H9 (cell line): ENCODE measurements around the gene TM9SF1. TPM values are rescaled to one million over a fixed set of nuclear protein-coding genes. Genes with fewer than 3 reads are reported as not detected.

Experiments used
- DNase-seq: peaks from one replicate; pipeline ENCODE4 v3.0.0-alpha.2; 2017
- H2AFZ ChIP-seq: one replicate; pipeline ENCODE4 v1.6.1; 2013; ENCODE audit warnings: mild to moderate bottlenecking, low read length, control low read depth, moderate library complexity
- H2AK5ac ChIP-seq: 2 replicates; pipeline ENCODE4 v1.6.1; 2013; ENCODE audit warnings: low read length, control low read depth, mixed read lengths; ENCODE audit not compliant: insufficient read length
- H2BK120ac ChIP-seq: one replicate; pipeline ENCODE4 v1.6.1; 2013; ENCODE audit warnings: low read depth, mild to moderate bottlenecking, low read length, control low read depth, inconsistent platforms; ENCODE audit not compliant: poor library complexity, severe bottlenecking
- H2BK12ac ChIP-seq: 2 replicates; pipeline ENCODE4 v1.6.1; 2013; ENCODE audit warnings: low read length, control low read depth, mixed read lengths, low read depth; ENCODE audit not compliant: insufficient read length
- H2BK15ac ChIP-seq: 2 replicates; pipeline ENCODE4 v1.6.1; 2013; ENCODE audit warnings: low read depth, low read length, control low read depth
- H2BK20ac ChIP-seq: one replicate; pipeline ENCODE4 v1.6.1; 2013; ENCODE audit warnings: low read depth, mild to moderate bottlenecking, low read length, control low read depth, inconsistent platforms; ENCODE audit not compliant: poor library complexity, severe bottlenecking
- H2BK5ac ChIP-seq: 2 replicates; pipeline ENCODE4 v1.6.1; 2013; ENCODE audit warnings: low read length, control low read depth, mixed read lengths; ENCODE audit not compliant: insufficient read length
- H3K14ac ChIP-seq: 2 replicates; pipeline ENCODE4 v1.6.1; 2013; ENCODE audit warnings: low read length, control low read depth; ENCODE audit not compliant: insufficient read depth
- H3K18ac ChIP-seq: 2 replicates; pipeline ENCODE4 v1.6.1; 2013; ENCODE audit warnings: low read depth, mild to moderate bottlenecking, mixed read lengths, low read length, control low read depth; ENCODE audit not compliant: insufficient read length
- H3K23ac ChIP-seq: 2 replicates; pipeline ENCODE4 v1.6.1; 2013; ENCODE audit warnings: low read length, control low read depth, mixed read lengths, low read depth; ENCODE audit not compliant: insufficient read length
- H3K23me2 ChIP-seq: 2 replicates; pipeline ENCODE4 v1.6.1; 2013; ENCODE audit warnings: low read depth, mild to moderate bottlenecking, mixed read lengths, low read length, control low read depth; ENCODE audit not compliant: insufficient read length, poor library complexity, severe bottlenecking
- H3K27ac ChIP-seq: 2 replicates; pipeline ENCODE4 v1.5.1; 2013; ENCODE audit warnings: low read length, control low read depth, mixed read lengths, low read depth; ENCODE audit not compliant: insufficient read length
- H3K27me3 ChIP-seq: 2 replicates; pipeline ENCODE4 v1.6.1; 2013; ENCODE audit warnings: low read length, control low read depth, inconsistent platforms; ENCODE audit not compliant: insufficient read depth
- H3K4ac ChIP-seq: 2 replicates; pipeline ENCODE4 v1.6.1; 2013; ENCODE audit warnings: low read depth, mild to moderate bottlenecking, control low read depth, inconsistent platforms, low read length, moderate library complexity
- H3K4me1 ChIP-seq: 2 replicates; pipeline ENCODE4 v1.6.1; 2013; ENCODE audit warnings: low read length, control low read depth, inconsistent platforms; ENCODE audit not compliant: insufficient read depth
- H3K4me2 ChIP-seq: 2 replicates; pipeline ENCODE4 v1.6.1; 2013; ENCODE audit warnings: low read length, control low read depth, mixed read lengths; ENCODE audit not compliant: insufficient read length, insufficient read depth
- H3K56ac ChIP-seq: 2 replicates; pipeline ENCODE4 v1.6.1; 2013; ENCODE audit warnings: low read depth, mild to moderate bottlenecking, mixed read lengths, low read length, control low read depth; ENCODE audit not compliant: insufficient read length
- H3K79me1 ChIP-seq: 2 replicates; pipeline ENCODE4 v1.6.1; 2013; ENCODE audit warnings: low read depth, mild to moderate bottlenecking, moderate library complexity, low read length, control low read depth, inconsistent platforms; ENCODE audit not compliant: insufficient read depth, poor library complexity, severe bottlenecking
- H3K79me2 ChIP-seq: 2 replicates; pipeline ENCODE4 v1.6.1; 2013; ENCODE audit warnings: low read length, control low read depth, inconsistent platforms; ENCODE audit not compliant: insufficient read depth
- H3K9ac ChIP-seq: 2 replicates; pipeline ENCODE4 v1.6.1; 2013; ENCODE audit warnings: low read length, control low read depth, mixed read lengths; ENCODE audit not compliant: insufficient read length; ENCODE audit errors: extremely low read depth
- H3K9me3 ChIP-seq: one replicate; pipeline ENCODE4 v1.6.1; 2013; ENCODE audit warnings: low read depth, low read length, inconsistent platforms; ENCODE audit not compliant: control insufficient read depth
- H3T11ph ChIP-seq: one replicate; pipeline ENCODE4 v1.6.1; 2013; ENCODE audit warnings: mild to moderate bottlenecking, low read length, control low read depth, inconsistent platforms
- H4K20me1 ChIP-seq: one replicate; pipeline ENCODE4 v1.6.1; 2013; ENCODE audit not compliant: control insufficient read depth, insufficient read length, insufficient read depth
- H4K5ac ChIP-seq: 2 replicates; pipeline ENCODE4 v1.6.1; 2013; ENCODE audit warnings: low read depth, mild to moderate bottlenecking, mixed read lengths, low read length, control low read depth; ENCODE audit not compliant: insufficient read length
- H4K8ac ChIP-seq: replicated peaks from 2 replicates; pipeline ENCODE4 v1.6.1; 2013; ENCODE audit warnings: low read length, control low read depth, mixed read lengths, low read depth; ENCODE audit not compliant: insufficient read length
- H4K91ac ChIP-seq: 2 replicates; pipeline ENCODE4 v1.6.1; 2013; ENCODE audit warnings: low read depth, mild to moderate bottlenecking, moderate library complexity, mixed read lengths, low read length, control low read depth; ENCODE audit not compliant: insufficient read length
- H3K27ac Mint-ChIP-seq, 3 experiments: 2 replicates in 2 of 3; 3 replicates in 1 of 3; pipeline ENCODE4 v1.8.0; 2020 to 2021; ENCODE audit warnings: mixed read lengths in 3 of 3, mild to moderate bottlenecking in 1 of 3, moderate library complexity in 1 of 3
- H3K27me3 Mint-ChIP-seq: 2 replicates; pipeline ENCODE4 v1.8.0; 2021; ENCODE audit warnings: low read depth, mild to moderate bottlenecking, moderate library complexity, mixed read lengths
- H3K36me3 Mint-ChIP-seq, 3 experiments: 2 replicates in 2 of 3; 3 replicates in 1 of 3; pipeline ENCODE4 v1.8.0; 2020 to 2021; ENCODE audit warnings: low read depth in 3 of 3, mixed read lengths in 3 of 3; ENCODE audit not compliant: insufficient read depth in 1 of 3
- H3K4me1 Mint-ChIP-seq, 2 experiments: 2 replicates each; pipeline ENCODE4 v1.8.0; 2020; ENCODE audit warnings: mixed read lengths in 2 of 2
- H3K4me3 Mint-ChIP-seq, 2 experiments: 2 replicates in 1 of 2; 3 replicates in 1 of 2; pipeline ENCODE4 v1.8.0; 2020 to 2021; ENCODE audit warnings: mild to moderate bottlenecking in 2 of 2, mixed read lengths in 2 of 2, moderate library complexity in 1 of 2
- H3K9me3 Mint-ChIP-seq, 2 experiments: 2 replicates in 1 of 2; 3 replicates in 1 of 2; pipeline ENCODE4 v1.8.0; 2020; ENCODE audit warnings: mild to moderate bottlenecking in 2 of 2, mixed read lengths in 2 of 2, moderate library complexity in 1 of 2
- WGBS: extraction: QIAGEN DNeasy Blood & Tissue Kit; methylation state at CpG from one replicate; pipeline ENCODE4 v1.1.7; 2013; ENCODE audit warnings: missing lambda C conversion rate, low lambda C conversion rate, mixed read lengths; ENCODE audit not compliant: insufficient read length; ENCODE audit errors: extremely low coverage; 5-methylcytosine and 5-hydroxymethylcytosine counted together
- total RNA-seq: library from RNA; stranded (reverse); gene quantifications from 2 replicates; pipeline ENCODE4 v1.2.1, GENCODE V29; 2021
- TF ChIP-seq, protein P1 (sequence below): fragments of 200-600 bp; sonication (generic); conservative IDR thresholded peaks from 3 replicates; pipeline ENCODE4 v1.8.0; 2021; ENCODE audit warnings: antibody characterized with exemption, mild to moderate bottlenecking

TM9SF1 gene
- total RNA-seq, 1 experiment from 2014 or later, result 31.6 TPM

DNA sequence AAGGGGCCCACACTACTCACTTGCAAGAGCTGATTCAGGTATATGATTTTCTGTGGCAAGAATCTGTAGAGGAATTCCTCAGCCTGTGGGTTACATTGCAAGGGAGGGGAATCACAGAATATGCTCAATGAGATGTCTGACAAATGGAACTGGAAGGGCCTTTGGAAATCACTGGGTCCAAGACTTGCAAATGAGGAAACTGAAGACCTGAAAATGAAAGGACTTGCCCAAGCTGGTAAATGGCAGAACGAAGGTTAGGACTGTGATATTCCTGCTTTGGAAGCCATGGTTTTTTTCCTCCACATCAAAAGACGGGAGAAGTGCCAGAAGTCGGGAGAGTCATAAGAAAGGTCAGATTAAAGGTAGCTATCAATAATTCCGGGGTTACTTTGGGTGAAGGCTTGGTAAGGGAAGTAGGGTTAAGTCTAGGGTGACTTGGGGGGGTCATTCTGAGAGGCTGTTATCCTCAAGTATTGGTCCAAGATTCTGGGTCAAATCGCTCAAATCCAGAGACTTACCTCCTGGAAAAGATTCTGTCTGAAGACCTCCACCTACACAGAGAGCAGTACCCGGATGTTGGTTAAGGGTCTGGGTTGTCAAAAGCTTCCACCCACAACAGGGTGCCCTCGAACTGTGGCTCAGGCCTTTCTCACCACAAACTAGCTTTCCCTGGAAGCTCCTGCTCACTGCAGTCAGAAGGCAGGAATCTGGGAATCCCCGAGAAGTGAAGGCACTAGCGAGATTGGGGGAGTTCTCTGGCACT is 49.4 kb downstream of the TM9SF1 start:
- Histone ChIP-seq H4K20me1 (no peaks in the 10 kb centered on the region), H3K4ac (no peak overlapping the region), H3T11ph (no peak overlapping the region), H3K9me3 (no peaks in the 10 kb centered on the region), H2BK12ac (no peak overlapping the region), H2BK120ac (no peak overlapping the region), H4K91ac (no peak overlapping the region), H3K79me2 (peaks cover 8% of the 10 kb centered on the region; the same call in 1 of the 2 replicates), H3K18ac (peak overlapping the region; percentile 77), H3K79me1 (peaks cover 4% of the 10 kb centered on the region), H4K5ac (no peak overlapping the region), H3K27ac (no peak overlapping the region), H3K23me2 (peaks cover 19% of the 10 kb centered on the region), H3K56ac (no peak overlapping the region), H3K23ac (no peak overlapping the region), H3K4me2 (peak overlapping the region; percentile 83), H3K9ac (peak overlapping the region; percentile 86), H2BK5ac (no peak overlapping the region), H3K27me3 (no peaks in the 10 kb centered on the region), H3K4me1 (no peaks in the 10 kb centered on the region), H2BK15ac (no peak overlapping the region), H3K14ac (peak overlapping the region; percentile 81; the same call in 1 of the 2 replicates), H2BK20ac (no peak overlapping the region), H2AFZ (no peak overlapping the region), H4K8ac (no peak overlapping the region), H2AK5ac (no peak overlapping the region)
- Mint-ChIP-seq H3K9me3 (no peaks in the 10 kb centered on the region), H3K27me3 (no peaks in the 10 kb centered on the region), H3K27ac (peak overlapping the region; percentile 68 to 92 (median 68); a peak in 5 of 7 replicates), H3K4me1 (peaks cover 24% of the 10 kb centered on the region in 2 experiments), H3K36me3 (peaks cover 9 to 52% (median 50%) of the 10 kb centered on the region in 3 experiments), H3K4me3 (peak overlapping the region; percentile 96 to 99)
- TF ChIP-seq, protein P1, sequence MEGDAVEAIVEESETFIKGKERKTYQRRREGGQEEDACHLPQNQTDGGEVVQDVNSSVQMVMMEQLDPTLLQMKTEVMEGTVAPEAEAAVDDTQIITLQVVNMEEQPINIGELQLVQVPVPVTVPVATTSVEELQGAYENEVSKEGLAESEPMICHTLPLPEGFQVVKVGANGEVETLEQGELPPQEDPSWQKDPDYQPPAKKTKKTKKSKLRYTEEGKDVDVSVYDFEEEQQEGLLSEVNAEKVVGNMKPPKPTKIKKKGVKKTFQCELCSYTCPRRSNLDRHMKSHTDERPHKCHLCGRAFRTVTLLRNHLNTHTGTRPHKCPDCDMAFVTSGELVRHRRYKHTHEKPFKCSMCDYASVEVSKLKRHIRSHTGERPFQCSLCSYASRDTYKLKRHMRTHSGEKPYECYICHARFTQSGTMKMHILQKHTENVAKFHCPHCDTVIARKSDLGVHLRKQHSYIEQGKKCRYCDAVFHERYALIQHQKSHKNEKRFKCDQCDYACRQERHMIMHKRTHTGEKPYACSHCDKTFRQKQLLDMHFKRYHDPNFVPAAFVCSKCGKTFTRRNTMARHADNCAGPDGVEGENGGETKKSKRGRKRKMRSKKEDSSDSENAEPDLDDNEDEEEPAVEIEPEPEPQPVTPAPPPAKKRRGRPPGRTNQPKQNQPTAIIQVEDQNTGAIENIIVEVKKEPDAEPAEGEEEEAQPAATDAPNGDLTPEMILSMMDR, result no peak
- no peak for DNase-seq
- WGBS, result no CpG with 5 or more reads among the region's 9 CpGs
